HG02981 (cell line): Measurements from ENCODE around the gene KRTAP9-9.
"Not testable (repeated sequence)": the region's sequence is repeated elsewhere in the genome, so short reads cannot be mapped to it uniquely, and the experiment has no call there.

Experiments used
- ATAC-seq: cut with Tn5 transposase; IDR thresholded peaks from one replicate; pipeline ENCODE4 v1.9.1; 2021; ENCODE audit warnings: mild to moderate bottlenecking, moderate library complexity; ENCODE audit not compliant: unreplicated experiment

KRTAP9-9 gene

GRCh38 chr17:41264599-41264998 is 9.4 kb downstream of the KRTAP9-9 start:
- no peak for ATAC-seq

- ATAC-seq = no peak
Observed at GRCh38 chr17:41265078-41265477, 9.9 kb downstream of the KRTAP9-9 start, which contains the start of gene KRTAP9-6. KRTAP9-6 (plus strand) TSS chr17:41265378; CDS start chr17:41265378, 0 bp downstream.

- no peak for ATAC-seq
Observed at GRCh38 chr17:41267711-41268110, 12.5 kb downstream of the KRTAP9-9 start.

GRCh38 chr17:41271323-41271722 is 16.1 kb downstream of the KRTAP9-9 start:
- not testable (repeated sequence) for ATAC-seq

GRCh38 chr17:41271858-41272257 is 16.7 kb downstream of the KRTAP9-9 start:
- ATAC-seq = no peak

- ATAC-seq = not testable (repeated sequence)
Observed at GRCh38 chr17:41275648-41276190, 20.5 kb downstream of the KRTAP9-9 start, which contains the start of gene KRTAP9-7. KRTAP9-7 (plus strand) TSS chr17:41275698; CDS start chr17:41275698, 0 bp downstream.

- ATAC-seq = no peak
Observed at GRCh38 chr17:41278176-41278955, 23.2 kb downstream of the KRTAP9-9 start.

- ATAC-seq = no peak
Observed at GRCh38 chr17:41284043-41284442, 28.9 kb downstream of the KRTAP9-9 start.

- no peak for ATAC-seq
Observed at GRCh38 chr17:41284546-41284945, 29.4 kb downstream of the KRTAP9-9 start.

GRCh38 chr17:41287050-41287449 is 31.9 kb downstream of the KRTAP9-9 start:
- no peak for ATAC-seq

- no peak for ATAC-seq
Observed at GRCh38 chr17:41294016-41294415, 38.8 kb downstream of the KRTAP9-9 start.

- no peak for ATAC-seq
Observed at GRCh38 chr17:41296846-41297245, 41.7 kb downstream of the KRTAP9-9 start.

- no peak for ATAC-seq
Observed at GRCh38 chr17:41298458-41299135, 43.4 kb downstream of the KRTAP9-9 start.

- ATAC-seq = no peak
Observed at GRCh38 chr17:41301204-41301790, 46.1 kb downstream of the KRTAP9-9 start.

GRCh38 chr17:41301916-41302901 is 47.0 kb downstream of the KRTAP9-9 start, which contains the start of gene KRTAP29-1:
KRTAP29-1 (minus strand) TSS chr17:41302851; CDS start chr17:41302851, 0 bp downstream.
- no peak for ATAC-seq

GRCh38 chr17:41302981-41303380 is 47.8 kb downstream of the KRTAP9-9 start:
- ATAC-seq = no peak

- ATAC-seq = no peak
Observed at GRCh38 chr17:41304091-41304490, 48.9 kb downstream of the KRTAP9-9 start.
